K562 (cell line): ENCODE data around the gene BACE2. TPM values are rescaled to one million over a fixed set of nuclear protein-coding genes. Genes with fewer than 3 reads are reported as not detected.

Experiments
- ATAC-seq: fragments of 200-7000 bp; cut with Tn5 transposase; 3 replicates; pipeline ENCODE4 v1.9.1; 2020; ENCODE audit warnings: moderate library complexity
- BruUV-seq: library from RNA; stranded (reverse); fragments of 400-500 nt; replicated peaks from 2 replicates; lab custom pipeline; 2021; lab: Mats Ljungman, UMichigan
- CTCF ChIA-PET: fragments of 300-600 bp; formaldehyde crosslinking; extraction: SDS; loops from one replicate; lab custom pipeline; 2021; ENCODE audit warnings: low intra/inter-chr PET ratio; lab: Yijun Ruan, JAX
- POLR2A ChIA-PET: fragments of 300-600, 350-650 bp; sonication (Branson Sonifier 250); formaldehyde crosslinking; extraction: SDS; loops from one replicate; lab custom pipeline; 2021; ENCODE audit warnings: antibody characterized with exemption, inconsistent platforms; lab: Yijun Ruan, JAX
- DNase-seq, 4 experiments: peaks; one replicate each; pipeline versions ENCODE4 v3.0.0 to v3.0.0-alpha.2; 2011 to 2018; ENCODE audit warnings: low spot score in 3 of 4, mixed read lengths in 3 of 4; ENCODE audit errors: extremely low read depth in 1 of 4
- FAIRE-seq: peaks from 2 replicates; lab custom pipeline; 2011; peaks lifted over from hg19 to GRCh38; lab: Jason Lieb, UNC
- H2AFZ ChIP-seq: 2 replicates; pipeline ENCODE4 v1.6.0; 2011; ENCODE audit warnings: low read depth, low read length, control low read depth, inconsistent platforms
- H3K27ac ChIP-seq: fragments of 200-600 bp; 3 replicates; pipeline ENCODE4 v1.8.0; 2011; ENCODE audit warnings: low read depth, mild to moderate bottlenecking, control low read depth, inconsistent platforms, low read length, moderate library complexity, mixed read lengths; ENCODE audit errors: extremely low read depth
- H3K27me3 ChIP-seq, 2 experiments: fragments of 300-600 bp in 1 of 2; 2 replicates in 1 of 2; 3 replicates in 1 of 2; pipeline versions ENCODE4 v1.6.0 to v1.8.0; 2011; ENCODE audit warnings: inconsistent platforms in 2 of 2, low read length in 2 of 2, mild to moderate bottlenecking in 1 of 2, mixed read lengths in 1 of 2, moderate library complexity in 1 of 2; ENCODE audit not compliant: control insufficient read depth in 2 of 2, insufficient read depth in 2 of 2
- H3K36me3 ChIP-seq: fragments of 300-600 bp; 3 replicates; pipeline ENCODE4 v1.8.0; 2011; ENCODE audit warnings: mild to moderate bottlenecking, low read length, inconsistent platforms; ENCODE audit not compliant: control insufficient read depth, insufficient read depth
- H3K4me1 ChIP-seq, 2 experiments: fragments of 200-600 bp in 1 of 2; replicated peaks in 1 of 2; 2 replicates in 1 of 2; 3 replicates in 1 of 2; pipeline versions ENCODE4 v1.5.1 to v1.8.0; 2011; ENCODE audit warnings: inconsistent platforms in 2 of 2, low read length in 2 of 2, mild to moderate bottlenecking in 1 of 2, mixed read lengths in 1 of 2, moderate library complexity in 1 of 2; ENCODE audit not compliant: control insufficient read depth in 2 of 2, insufficient read depth in 2 of 2
- H3K4me2 ChIP-seq: 2 replicates; pipeline ENCODE4 v1.6.1; 2011; ENCODE audit warnings: low read length, control low read depth, inconsistent platforms, mixed read lengths; ENCODE audit not compliant: insufficient read depth
- H3K4me3 ChIP-seq: fragments of 200-600 bp; sonication (generic), shearing (Covaris generic); 2 replicates; pipeline ENCODE4 v1.5.1; 2016; ENCODE audit warnings: control low read depth, inconsistent platforms
- H3K79me2 ChIP-seq: fragments of 200-600 bp; 3 replicates; pipeline ENCODE4 v1.8.0; 2011; ENCODE audit warnings: low read length, inconsistent platforms; ENCODE audit not compliant: control insufficient read depth, insufficient read depth
- H3K9ac ChIP-seq, 2 experiments: 2 replicates each; pipeline versions ENCODE4 v1.6.0 to v1.6.1; 2011; ENCODE audit warnings: low read depth in 2 of 2, low read length in 2 of 2, control low read depth in 1 of 2, inconsistent platforms in 1 of 2, mild to moderate bottlenecking in 1 of 2, mixed read lengths in 1 of 2; ENCODE audit not compliant: insufficient read depth in 1 of 2
- H3K9me1 ChIP-seq: one replicate; pipeline ENCODE4 v1.6.0; 2011; ENCODE audit warnings: inconsistent platforms, mild to moderate bottlenecking, low read length, moderate library complexity; ENCODE audit not compliant: control insufficient read depth, insufficient read depth
- H3K9me3 ChIP-seq: replicated peaks from 2 replicates; pipeline ENCODE4 v1.5.1; 2011; ENCODE audit warnings: low read depth, low read length, inconsistent platforms; ENCODE audit not compliant: control insufficient read depth, insufficient read depth
- H4K20me1 ChIP-seq: replicated peaks from 2 replicates; pipeline ENCODE4 v1.6.1; 2011; ENCODE audit warnings: low read length, inconsistent platforms, mixed read lengths; ENCODE audit not compliant: control insufficient read depth, insufficient read depth
- DNMT1 ChIP-seq: fragments of 450-650 bp; IDR thresholded peaks from 2 replicates; pipeline ENCODE4 v1.6.1; 2016; ENCODE audit warnings: antibody characterized with exemption, mild to moderate bottlenecking
- GATAD2A ChIP-seq: fragments of 450-650 bp; IDR thresholded peaks from 2 replicates; pipeline ENCODE4 v1.6.1; 2017
- L3MBTL2 ChIP-seq: fragments of 450-650 bp; IDR thresholded peaks from 2 replicates; pipeline ENCODE4 v1.6.1; 2016; ENCODE audit warnings: mild to moderate bottlenecking, moderate library complexity
- MAZ ChIP-seq, 2 experiments: fragments of 450-650 bp in 1 of 2; sonication (generic) in 1 of 2; formaldehyde crosslinking; IDR thresholded peaks in 1 of 2; conservative IDR thresholded peaks in 1 of 2; 2 replicates each; pipeline versions ENCODE4 v1.4.0 to v1.5.0; 2020; ENCODE audit warnings: mild to moderate bottlenecking in 1 of 2, missing genetic modification reagents in 1 of 2
- RBM39 ChIP-seq: fragments of 200-400 bp; formaldehyde crosslinking; optimal IDR thresholded peaks from 2 replicates; pipeline ENCODE3; 2018; ENCODE audit warnings: low read depth, low read length
- SMARCB1 ChIP-seq: IDR thresholded peaks from 2 replicates; pipeline ENCODE4 v1.6.1; 2011; ENCODE audit warnings: improper control_type of control experiment, low read depth; ENCODE audit not compliant: insufficient read length
- SOX6 ChIP-seq: fragments of 450-650 bp; IDR thresholded peaks from 2 replicates; pipeline ENCODE4 v1.6.1; 2014; ENCODE audit warnings: mild to moderate bottlenecking
- TAF9B ChIP-seq: fragments of 450-650 bp; IDR thresholded peaks from 2 replicates; pipeline ENCODE4 v1.6.1; 2018; ENCODE audit warnings: mild to moderate bottlenecking; ENCODE audit not compliant: partially characterized antibody
- TEAD4 ChIP-seq, 2 experiments: sonication (generic) in 1 of 2; formaldehyde crosslinking in 1 of 2; IDR thresholded peaks; 2 replicates each; pipeline versions ENCODE4 v1.6.1 to v1.8.0; 2012 to 2022; ENCODE audit warnings: borderline replicate concordance in 1 of 2, inconsistent platforms in 1 of 2, low read length in 1 of 2, mild to moderate bottlenecking in 1 of 2, missing genetic modification reagents in 1 of 2
- ZFX ChIP-seq: sonication (generic); formaldehyde crosslinking; IDR thresholded peaks from 2 replicates; pipeline ENCODE4 v1.8.0; 2022; ENCODE audit warnings: mild to moderate bottlenecking, missing genetic modification reagents, moderate library complexity
- ZNF239 ChIP-seq: fragments of 250-450 bp; sonication (Bioruptor Pico); IDR thresholded peaks from 2 replicates; pipeline ENCODE4 v1.4.0; 2020; ENCODE audit warnings: mild to moderate bottlenecking
- ZNF41 ChIP-seq: fragments of 250-450 bp; sonication (Bioruptor Pico); conservative IDR thresholded peaks from 2 replicates; pipeline ENCODE4 v1.4.0; 2020; ENCODE audit warnings: mild to moderate bottlenecking
- ZNF507 ChIP-seq: conservative IDR thresholded peaks from 2 replicates; pipeline ENCODE4 v1.6.1; 2017; ENCODE audit warnings: missing genetic modification characterization, missing compliant biosample characterization
- ZNF584 ChIP-seq: fragments of 200-800 bp; sonication (Bioruptor generic); IDR thresholded peaks from 2 replicates; pipeline ENCODE4 v1.6.1; 2016; ENCODE audit warnings: low read depth, mild to moderate bottlenecking, missing genetic modification characterization, missing compliant biosample characterization
- WGBS: fragments of 100-300 bp; shearing (Covaris generic); methylation state at CpG from one replicate; pipeline ENCODE4 v1.1.6; 2016; ENCODE audit warnings: low coverage, mixed read lengths; ENCODE audit not compliant: insufficient coverage; ENCODE audit errors: missing lambda C conversion rate; 5-methylcytosine and 5-hydroxymethylcytosine counted together
- in situ Hi-C: fragments of 300-500 bp; cut with MboI; formaldehyde crosslinking; loops from 4 replicates; pipeline ENCODE4 v1.15.0; 2018; ENCODE audit warnings: inconsistent platforms, mixed read lengths
- intact Hi-C: fragments of 100-400 bp; cut with micrococcal nuclease; formaldehyde crosslinking; loops from 2 replicates; pipeline ENCODE4 v1.14.2; 2022
- polyA plus RNA-seq, 8 experiments: library from polyadenylated mRNA; depleted of rRNA in 4 of 8; stranded (reverse) in 5 of 8; unstranded in 3 of 8; fragments of >200 nt; fragmentation: Nextera tagmentation in 2 of 8; fragmentation: Illumina TruSeq in 1 of 8; extraction: Ambion mirVana in 2 of 8; extraction: Trizol in 1 of 8; gene quantifications; 2 replicates each; pipeline versions ENCODE4 v1.2.1 to v1.2.3, GENCODE V29; 2011 to 2014; ENCODE audit warnings: inconsistent platforms in 1 of 8, missing spikeins in 1 of 8
- total RNA-seq, 7 experiments: library from RNA; depleted of rRNA in 6 of 7; stranded (reverse); fragments of >200 nt in 6 of 7; fragmentation: Illumina TruSeq in 2 of 7; extraction: Trizol in 2 of 7; gene quantifications; 2 replicates each; pipeline versions ENCODE4 v1.2.1 to v1.2.3, GENCODE V29; 2011 to 2021; ENCODE audit warnings: low replicate concordance in 1 of 7
- TF ChIP-seq, protein P1 (sequence below), 2 experiments: fragments of 450-650 bp; conservative IDR thresholded peaks; 2 replicates each; pipeline ENCODE4 v1.6.1; 2017; ENCODE audit warnings: mild to moderate bottlenecking in 2 of 2, moderate library complexity in 2 of 2
- TF ChIP-seq, protein P2 (sequence below): fragments of 450-650 bp; IDR thresholded peaks from 2 replicates; pipeline ENCODE4 v1.7.1; 2018; ENCODE audit warnings: mild to moderate bottlenecking, low read depth; ENCODE audit not compliant: partially characterized antibody
- TF ChIP-seq, protein P3 (sequence below): sonication (generic); formaldehyde crosslinking; IDR thresholded peaks from 2 replicates; pipeline ENCODE4 v1.8.1; 2023; ENCODE audit warnings: mild to moderate bottlenecking, missing genetic modification reagents, moderate library complexity

Gene BACE2
- total and polyA plus RNA-seq, 9 of the 15 experiments (the other 6 are each of a cell fraction or from before 2014, with no cell fraction given): 0.05 to 0.24 (median 0.15) TPM; not detected in 2

DNA sequence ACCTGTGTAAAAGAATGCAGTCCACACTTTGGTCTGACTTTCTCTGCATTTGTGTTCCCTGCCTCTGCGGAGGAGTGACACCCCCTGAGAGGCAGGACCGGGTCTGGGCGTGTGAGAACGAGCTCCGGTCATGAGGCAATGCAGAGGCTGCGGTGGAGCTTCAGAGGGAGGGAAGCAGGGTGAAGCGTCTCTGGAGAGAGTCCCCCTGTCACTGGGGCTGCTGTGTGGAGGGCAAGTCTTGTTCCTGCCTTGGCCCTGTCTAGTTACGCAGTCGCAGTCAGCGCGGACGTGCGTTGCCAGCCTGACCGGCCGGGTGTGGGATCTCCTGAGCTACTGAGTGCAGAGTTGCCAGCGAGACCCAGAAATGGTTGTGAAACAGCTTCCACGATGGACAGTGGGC, 48.5 kb downstream of the BACE2 start:
- H2AFZ ChIP-seq: no peak overlapping the region
- 0 out of 2 replicates have a peak, but pooled peaks cover 5% of the 10 kb centered on the region for H4K20me1 ChIP-seq
- H3K27ac ChIP-seq: no peak overlapping the region
- DNase-seq (no peak), FAIRE-seq (no peak), ATAC-seq (peak; percentile 27; the same call in 1 of the 3 replicates)
- no peak overlapping the region for H3K4me3 ChIP-seq
- H3K9me3 ChIP-seq: no peaks in the 10 kb centered on the region
- in situ Hi-C loops (no loop called here), intact Hi-C loops (no loop called here)
- no peaks in the 10 kb centered on the region for H3K36me3 ChIP-seq
- WGBS: 2% methylated on average over 17 of the region's 17 CpGs
- BruUV-seq: no TSS peak
- H3K9ac ChIP-seq: no peak overlapping the region; a peak in 1 of 4 replicates
- CTCF ChIA-PET: no interaction called here
- no peaks in the 10 kb centered on the region for H3K79me2 ChIP-seq
- H3K4me1 ChIP-seq: peaks cover 0 to 2% of the 10 kb centered on the region in 2 experiments; a peak in 2 of 5 replicates
- H3K27me3 ChIP-seq: peaks cover 14 to 42% of the 10 kb centered on the region in 2 experiments
- H3K4me2 ChIP-seq: no peak overlapping the region
- POLR2A ChIA-PET: interaction anchor here (0.6 to 2.1 kb wide), 2 partner anchors 10 to 21 kb away, joined by 3 to 13 read pairs; no protein-coding TSS in a partner anchor
- no peak for TF ChIP-seq MAZ (CRISPR knock-in tag; conservative IDR thresholded peaks at IDR 0.05 in 1 of 2, IDR thresholded peaks at IDR 0.05 in 1 of 2)
- TF ChIP-seq ZNF239: no peak
- TF ChIP-seq ZNF584 (CRISPR knock-in tag): no peak
- TF ChIP-seq RBM39: no peak
- TF ChIP-seq DNMT1: no peak
- TF ChIP-seq ZNF41 (CRISPR knock-in tag): no peak
- no peak for TF ChIP-seq ZNF507 (tag)
- no peak for TF ChIP-seq ZFX (CRISPR knock-in tag)
- no peak for TF ChIP-seq L3MBTL2
- TF ChIP-seq, protein P1, sequence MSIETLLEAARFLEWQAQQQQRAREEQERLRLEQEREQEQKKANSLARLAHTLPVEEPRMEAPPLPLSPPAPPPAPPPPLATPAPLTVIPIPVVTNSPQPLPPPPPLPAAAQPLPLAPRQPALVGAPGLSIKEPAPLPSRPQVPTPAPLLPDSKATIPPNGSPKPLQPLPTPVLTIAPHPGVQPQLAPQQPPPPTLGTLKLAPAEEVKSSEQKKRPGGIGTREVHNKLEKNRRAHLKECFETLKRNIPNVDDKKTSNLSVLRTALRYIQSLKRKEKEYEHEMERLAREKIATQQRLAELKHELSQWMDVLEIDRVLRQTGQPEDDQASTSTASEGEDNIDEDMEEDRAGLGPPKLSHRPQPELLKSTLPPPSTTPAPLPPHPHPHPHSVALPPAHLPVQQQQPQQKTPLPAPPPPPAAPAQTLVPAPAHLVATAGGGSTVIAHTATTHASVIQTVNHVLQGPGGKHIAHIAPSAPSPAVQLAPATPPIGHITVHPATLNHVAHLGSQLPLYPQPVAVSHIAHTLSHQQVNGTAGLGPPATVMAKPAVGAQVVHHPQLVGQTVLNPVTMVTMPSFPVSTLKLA (conservative IDR thresholded peaks at IDR 0.05): no peak
- no peak for TF ChIP-seq SOX6
- TF ChIP-seq, protein P2, sequence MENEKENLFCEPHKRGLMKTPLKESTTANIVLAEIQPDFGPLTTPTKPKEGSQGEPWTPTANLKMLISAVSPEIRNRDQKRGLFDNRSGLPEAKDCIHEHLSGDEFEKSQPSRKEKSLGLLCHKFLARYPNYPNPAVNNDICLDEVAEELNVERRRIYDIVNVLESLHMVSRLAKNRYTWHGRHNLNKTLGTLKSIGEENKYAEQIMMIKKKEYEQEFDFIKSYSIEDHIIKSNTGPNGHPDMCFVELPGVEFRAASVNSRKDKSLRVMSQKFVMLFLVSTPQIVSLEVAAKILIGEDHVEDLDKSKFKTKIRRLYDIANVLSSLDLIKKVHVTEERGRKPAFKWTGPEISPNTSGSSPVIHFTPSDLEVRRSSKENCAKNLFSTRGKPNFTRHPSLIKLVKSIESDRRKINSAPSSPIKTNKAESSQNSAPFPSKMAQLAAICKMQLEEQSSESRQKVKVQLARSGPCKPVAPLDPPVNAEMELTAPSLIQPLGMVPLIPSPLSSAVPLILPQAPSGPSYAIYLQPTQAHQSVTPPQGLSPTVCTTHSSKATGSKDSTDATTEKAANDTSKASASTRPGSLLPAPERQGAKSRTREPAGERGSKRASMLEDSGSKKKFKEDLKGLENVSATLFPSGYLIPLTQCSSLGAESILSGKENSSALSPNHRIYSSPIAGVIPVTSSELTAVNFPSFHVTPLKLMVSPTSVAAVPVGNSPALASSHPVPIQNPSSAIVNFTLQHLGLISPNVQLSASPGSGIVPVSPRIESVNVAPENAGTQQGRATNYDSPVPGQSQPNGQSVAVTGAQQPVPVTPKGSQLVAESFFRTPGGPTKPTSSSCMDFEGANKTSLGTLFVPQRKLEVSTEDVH: no peak
- no peak for TF ChIP-seq SMARCB1
- TF ChIP-seq GATAD2A: no peak
- TF ChIP-seq TEAD4 (IDR thresholded peaks at IDR 0.05; ENCODE audit: low read length): no peak
- no peak for TF ChIP-seq TEAD4 (CRISPR knock-in tag; IDR thresholded peaks at IDR 0.05; ENCODE audit: borderline replicate concordance)
- TF ChIP-seq, protein P3, sequence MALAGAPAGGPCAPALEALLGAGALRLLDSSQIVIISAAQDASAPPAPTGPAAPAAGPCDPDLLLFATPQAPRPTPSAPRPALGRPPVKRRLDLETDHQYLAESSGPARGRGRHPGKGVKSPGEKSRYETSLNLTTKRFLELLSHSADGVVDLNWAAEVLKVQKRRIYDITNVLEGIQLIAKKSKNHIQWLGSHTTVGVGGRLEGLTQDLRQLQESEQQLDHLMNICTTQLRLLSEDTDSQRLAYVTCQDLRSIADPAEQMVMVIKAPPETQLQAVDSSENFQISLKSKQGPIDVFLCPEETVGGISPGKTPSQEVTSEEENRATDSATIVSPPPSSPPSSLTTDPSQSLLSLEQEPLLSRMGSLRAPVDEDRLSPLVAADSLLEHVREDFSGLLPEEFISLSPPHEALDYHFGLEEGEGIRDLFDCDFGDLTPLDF (CRISPR knock-in tag): no peak
- no peak for TF ChIP-seq TAF9B
- no peaks in the 10 kb centered on the region for H3K9me1 ChIP-seq
